Measurements from ENCODE around the gene SCLY.
"Not testable (repeated sequence)": the region's sequence is repeated elsewhere in the genome, so short reads cannot be mapped to it uniquely, and the experiment has no call there.

Gene SCLY

GRCh38 chr2:238065071-238065846 lies 4.5 kb downstream of the SCLY start:
- H4K91ac ChIP-seq (ENCODE audit: low read depth, low read length, poor library complexity): no peak overlapping the region
- H3K18ac ChIP-seq (ENCODE audit: low read length): no peak overlapping the region
- H2AK5ac ChIP-seq (ENCODE audit: low read depth, low read length): no peak overlapping the region
- no peak overlapping the region for H2BK120ac ChIP-seq (ENCODE audit: low read depth, low read length)
- no peak overlapping the region for H3K4ac ChIP-seq (ENCODE audit: low read length)
- H3K14ac ChIP-seq (ENCODE audit: low read length): no peak overlapping the region
- H4K8ac ChIP-seq (ENCODE audit: low read depth, low read length): no peak overlapping the region
- H2BK5ac ChIP-seq (ENCODE audit: low read length): no peak overlapping the region
- no peak overlapping the region for H3K23ac ChIP-seq (ENCODE audit: low read depth, low read length, poor library complexity)
- H3K4me2 ChIP-seq (ENCODE audit: insufficient read depth, low read length, poor library complexity, severe bottlenecking): no peak overlapping the region
- DNase-seq (ENCODE audit: low spot score): no peak
- H3K27ac ChIP-seq (replicated peaks; ENCODE audit: low read length): no peak overlapping the region
- WGBS, 2 donors (ENCODE audit: extremely low coverage in 2 of 2, insufficient read length in 2 of 2, insufficient replicate concordance in 1 of 2): no CpG with 5 or more reads among the region's 18 CpGs
- no peak overlapping the region for H3K4me3 ChIP-seq (ENCODE audit: low read length in 2 of 2)
- peaks cover 8% of the 10 kb centered on the region for H3K79me1 ChIP-seq (ENCODE audit: low read depth, low read length)
- no peak overlapping the region for H3K9ac ChIP-seq (ENCODE audit: low read depth, low read length, poor library complexity)
- H2BK12ac ChIP-seq (ENCODE audit: low read length): no peak overlapping the region
- no peaks in the 10 kb centered on the region for H3K27me3 ChIP-seq (ENCODE audit: control insufficient read depth in 3 of 3, insufficient read depth in 3 of 3, low read depth in 1 of 3, low read length in 3 of 3)
- H3K4me1 ChIP-seq (ENCODE audit: control insufficient read depth in 2 of 2, insufficient read depth in 1 of 2, low read depth in 1 of 2, low read length in 2 of 2): peaks cover 5% of the 10 kb centered on the region in 2 donors
- H2AFZ ChIP-seq (ENCODE audit: low read length): no peak overlapping the region
- H2BK15ac ChIP-seq (ENCODE audit: low read length): no peak overlapping the region
- H3K36me3 ChIP-seq (replicated peaks in 1 of 2; ENCODE audit: control insufficient read depth in 2 of 2, insufficient read depth in 2 of 2, low read length in 2 of 2): peaks cover 20 to 63% of the 10 kb centered on the region in 2 donors
- H3K9me3 ChIP-seq (replicated peaks in 1 of 2; ENCODE audit: control insufficient read depth in 2 of 2, insufficient read depth in 1 of 2, low read depth in 1 of 2, low read length in 2 of 2): peaks cover 0 to 3% of the 10 kb centered on the region in 2 donors

GRCh38 chr2:238066218-238066617 lies 5.4 kb downstream of the SCLY start:
- peaks cover 8% of the 10 kb centered on the region for H3K79me1 ChIP-seq (ENCODE audit: low read depth, low read length)
- no peak overlapping the region for H2BK5ac ChIP-seq (ENCODE audit: low read length)
- H3K4me1 ChIP-seq (ENCODE audit: control insufficient read depth in 2 of 2, insufficient read depth in 1 of 2, low read depth in 1 of 2, low read length in 2 of 2): peaks cover 5% of the 10 kb centered on the region in 2 donors
- H2BK15ac ChIP-seq (ENCODE audit: low read length): no peak overlapping the region
- H3K4me3 ChIP-seq (ENCODE audit: low read length in 2 of 2): no peak overlapping the region
- no peak overlapping the region for H2AK5ac ChIP-seq (ENCODE audit: low read depth, low read length)
- no peak overlapping the region for H3K18ac ChIP-seq (ENCODE audit: low read length)
- peaks cover 0 to 3% of the 10 kb centered on the region in 2 donors for H3K9me3 ChIP-seq (replicated peaks in 1 of 2; ENCODE audit: control insufficient read depth in 2 of 2, insufficient read depth in 1 of 2, low read depth in 1 of 2, low read length in 2 of 2)
- H3K36me3 ChIP-seq (replicated peaks in 1 of 2; ENCODE audit: control insufficient read depth in 2 of 2, insufficient read depth in 2 of 2, low read length in 2 of 2): peaks cover 20 to 72% of the 10 kb centered on the region in 2 donors
- no peak overlapping the region for H4K91ac ChIP-seq (ENCODE audit: low read depth, low read length, poor library complexity)
- no peak overlapping the region for H4K8ac ChIP-seq (ENCODE audit: low read depth, low read length)
- no peak overlapping the region for H2BK120ac ChIP-seq (ENCODE audit: low read depth, low read length)
- H2AFZ ChIP-seq (ENCODE audit: low read length): no peak overlapping the region
- H3K14ac ChIP-seq (ENCODE audit: low read length): no peak overlapping the region
- DNase-seq (ENCODE audit: low spot score): no peak
- no peak overlapping the region for H3K4me2 ChIP-seq (ENCODE audit: insufficient read depth, low read length, poor library complexity, severe bottlenecking)
- H3K9ac ChIP-seq (ENCODE audit: low read depth, low read length, poor library complexity): no peak overlapping the region
- no peaks in the 10 kb centered on the region for H3K27me3 ChIP-seq (ENCODE audit: control insufficient read depth in 3 of 3, insufficient read depth in 3 of 3, low read depth in 1 of 3, low read length in 3 of 3)
- no CpG with 5 or more reads among the region's 9 CpGs for WGBS, 2 donors (ENCODE audit: extremely low coverage in 2 of 2, insufficient read length in 2 of 2, insufficient replicate concordance in 1 of 2)
- H3K4ac ChIP-seq (ENCODE audit: low read length): no peak overlapping the region
- H3K27ac ChIP-seq (replicated peaks; ENCODE audit: low read length): no peak overlapping the region
- H3K23ac ChIP-seq (ENCODE audit: low read depth, low read length, poor library complexity): no peak overlapping the region
- H2BK12ac ChIP-seq (ENCODE audit: low read length): no peak overlapping the region

GRCh38 chr2:238066718-238067117 lies 5.9 kb downstream of the SCLY start:
- not testable (repeated sequence) for H4K8ac ChIP-seq (ENCODE audit: low read depth, low read length); H3K18ac ChIP-seq (ENCODE audit: low read length); H3K4me3 ChIP-seq (ENCODE audit: low read length in 2 of 2); H4K91ac ChIP-seq (ENCODE audit: low read depth, low read length, poor library complexity); H3K27me3 ChIP-seq (ENCODE audit: control insufficient read depth in 3 of 3, insufficient read depth in 3 of 3, low read depth in 1 of 3, low read length in 3 of 3); H3K79me1 ChIP-seq (ENCODE audit: low read depth, low read length); H2BK15ac ChIP-seq (ENCODE audit: low read length); DNase-seq (ENCODE audit: low spot score); H3K14ac ChIP-seq (ENCODE audit: low read length); H2BK12ac ChIP-seq (ENCODE audit: low read length); H2BK5ac ChIP-seq (ENCODE audit: low read length); H3K9me3 ChIP-seq (replicated peaks in 1 of 2; ENCODE audit: control insufficient read depth in 2 of 2, insufficient read depth in 1 of 2, low read depth in 1 of 2, low read length in 2 of 2); H3K4ac ChIP-seq (ENCODE audit: low read length); H2BK120ac ChIP-seq (ENCODE audit: low read depth, low read length); H2AFZ ChIP-seq (ENCODE audit: low read length); H3K4me1 ChIP-seq (ENCODE audit: control insufficient read depth in 2 of 2, insufficient read depth in 1 of 2, low read depth in 1 of 2, low read length in 2 of 2); H3K27ac ChIP-seq (replicated peaks; ENCODE audit: low read length); H3K9ac ChIP-seq (ENCODE audit: low read depth, low read length, poor library complexity); H3K4me2 ChIP-seq (ENCODE audit: insufficient read depth, low read length, poor library complexity, severe bottlenecking); H2AK5ac ChIP-seq (ENCODE audit: low read depth, low read length); H3K23ac ChIP-seq (ENCODE audit: low read depth, low read length, poor library complexity)
- peaks cover 22 to 77% of the 10 kb centered on the region in 2 donors for H3K36me3 ChIP-seq (replicated peaks in 1 of 2; ENCODE audit: control insufficient read depth in 2 of 2, insufficient read depth in 2 of 2, low read length in 2 of 2)
- no CpG with 5 or more reads among the region's 7 CpGs for WGBS, 2 donors (ENCODE audit: extremely low coverage in 2 of 2, insufficient read length in 2 of 2, insufficient replicate concordance in 1 of 2)

- Histone ChIP-seq H4K8ac (ENCODE audit: low read depth, low read length) (no peak overlapping the region), H3K27ac (replicated peaks; ENCODE audit: low read length) (no peak overlapping the region), H3K23ac (ENCODE audit: low read depth, low read length, poor library complexity) (no peak overlapping the region), H4K91ac (ENCODE audit: low read depth, low read length, poor library complexity) (no peak overlapping the region), H3K9me3 (replicated peaks in 1 of 2; ENCODE audit: control insufficient read depth in 2 of 2, insufficient read depth in 1 of 2, low read depth in 1 of 2, low read length in 2 of 2) (peaks cover 3 to 10% of the 10 kb centered on the region in 2 donors), H2BK120ac (ENCODE audit: low read depth, low read length) (no peak overlapping the region), H3K4me3 (ENCODE audit: low read length in 2 of 2) (no peak overlapping the region), H3K4me2 (ENCODE audit: insufficient read depth, low read length, poor library complexity, severe bottlenecking) (no peak overlapping the region), H2BK15ac (ENCODE audit: low read length) (no peak overlapping the region), H3K9ac (ENCODE audit: low read depth, low read length, poor library complexity) (no peak overlapping the region), H3K27me3 (ENCODE audit: control insufficient read depth in 3 of 3, insufficient read depth in 3 of 3, low read depth in 1 of 3, low read length in 3 of 3) (no peaks in the 10 kb centered on the region), H2AFZ (ENCODE audit: low read length) (no peak overlapping the region), H2BK5ac (ENCODE audit: low read length) (no peak overlapping the region), H3K4me1 (ENCODE audit: control insufficient read depth in 2 of 2, insufficient read depth in 1 of 2, low read depth in 1 of 2, low read length in 2 of 2) (peaks cover 2 to 4% of the 10 kb centered on the region in 2 donors), H2BK12ac (ENCODE audit: low read length) (no peak overlapping the region), H3K4ac (ENCODE audit: low read length) (no peak overlapping the region), H3K79me1 (ENCODE audit: low read depth, low read length) (peaks cover 8% of the 10 kb centered on the region), H2AK5ac (ENCODE audit: low read depth, low read length) (no peak overlapping the region), H3K36me3 (replicated peaks in 1 of 2; ENCODE audit: control insufficient read depth in 2 of 2, insufficient read depth in 2 of 2, low read length in 2 of 2) (peaks cover 23 to 89% of the 10 kb centered on the region in 2 donors), H3K14ac (ENCODE audit: low read length) (no peak overlapping the region), H3K18ac (ENCODE audit: low read length) (no peak overlapping the region)
- DNase-seq (ENCODE audit: low spot score): no peak
- WGBS, 2 donors (ENCODE audit: extremely low coverage in 2 of 2, insufficient read length in 2 of 2, insufficient replicate concordance in 1 of 2): no CpG with 5 or more reads among the region's 7 CpGs
These were observed 7.1 kb downstream of the SCLY start for GRCh38 chr2:238067939-238068338.

Data from neuronal stem cell (in vitro differentiated cells).